CD4-positive, alpha-beta T cell treated with Interleukin-10 for 1 hour (primary cell): ENCODE data around the gene RHOBTB3.

Experiments used
- DNase-seq: peaks from one replicate; pipeline ENCODE4 v3.0.0-alpha.2; 2020

The RHOBTB3 gene

DNA sequence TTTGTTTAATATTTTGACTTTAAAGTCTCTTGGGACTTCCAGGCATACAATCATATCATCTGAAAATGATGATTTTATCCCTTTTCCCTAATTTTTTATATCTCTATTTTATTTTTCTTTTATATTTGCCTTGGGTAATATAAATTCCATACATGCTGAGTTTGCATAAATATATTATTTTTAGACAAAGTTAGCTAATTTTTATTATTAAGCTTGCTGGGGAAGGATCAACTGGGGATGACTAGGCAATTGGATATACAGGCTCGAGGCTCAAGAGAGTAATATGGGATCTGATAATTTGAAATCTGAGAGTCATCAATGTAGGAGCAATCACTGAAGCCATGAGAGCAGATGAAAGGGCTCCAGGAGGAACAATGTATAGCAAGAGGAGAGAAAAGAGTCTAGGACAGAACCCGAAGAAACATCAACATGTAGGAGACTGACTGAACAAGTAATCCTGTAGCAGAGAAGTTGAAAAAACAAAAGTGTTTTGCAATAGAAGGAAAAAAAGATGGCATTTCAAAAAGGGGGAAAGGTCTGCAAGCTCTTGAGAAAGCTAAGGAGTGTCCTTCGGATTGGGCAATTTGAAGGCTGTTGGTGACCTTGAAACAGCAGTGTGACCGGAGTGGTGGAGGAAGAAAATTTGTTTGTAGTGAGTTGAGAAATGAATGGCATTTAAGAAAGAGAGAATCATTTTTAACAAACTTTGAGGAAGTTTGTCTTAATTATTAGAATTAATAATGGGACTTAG, 17.0 kb upstream of the RHOBTB3 start:
- DNase-seq, result no peak

DNA sequence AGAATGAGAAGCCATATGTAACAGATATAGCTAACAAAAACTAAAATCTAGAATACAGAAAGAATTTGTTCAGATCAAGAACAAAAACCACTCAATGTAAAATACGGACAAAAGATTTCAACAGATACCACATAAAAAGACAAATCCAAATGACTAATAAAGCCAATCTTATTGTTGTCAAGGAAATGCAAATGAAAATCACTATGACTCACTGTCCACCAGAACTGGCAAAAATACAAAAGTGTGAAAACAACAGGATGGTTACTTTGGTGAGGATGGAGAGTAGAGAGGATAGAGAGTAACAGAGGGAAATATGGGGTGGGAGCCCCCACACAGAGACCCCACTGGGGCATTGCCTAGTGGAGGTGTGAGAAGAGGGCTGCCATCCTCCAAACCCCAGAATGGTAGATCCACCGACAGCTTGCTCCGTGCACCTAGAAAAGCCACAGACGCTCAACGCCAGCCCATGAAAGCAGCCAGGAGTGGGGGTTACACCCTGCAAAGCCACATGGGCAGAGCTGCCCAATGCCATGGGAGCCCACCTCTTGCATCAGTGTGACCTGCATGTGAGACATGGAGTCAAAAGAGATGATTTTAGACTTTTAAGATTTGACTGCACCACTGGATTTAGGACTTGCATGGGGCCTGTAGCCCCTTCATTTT, 15.2 kb upstream of the RHOBTB3 start:
- DNase-seq, result no peak

DNA sequence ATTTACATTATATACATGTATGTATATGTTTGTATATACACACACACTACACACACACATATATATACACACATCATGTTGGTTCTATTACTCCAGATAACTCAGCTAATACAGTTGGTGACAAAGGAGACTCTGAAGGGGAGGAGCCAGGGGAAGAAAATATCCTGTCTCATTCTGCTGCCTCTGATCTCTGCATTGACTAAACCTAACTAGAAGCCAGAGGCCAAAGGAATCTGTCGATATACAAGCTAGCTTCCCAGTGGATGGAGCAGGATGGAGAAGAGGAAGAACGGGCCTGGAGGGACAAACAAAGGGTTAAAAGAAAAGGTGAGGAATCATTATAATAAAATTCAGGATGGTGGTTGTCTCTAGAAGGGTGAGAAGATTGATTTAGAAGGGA, 13.7 kb upstream of the RHOBTB3 start:
- DNase-seq, result no peak

DNA sequence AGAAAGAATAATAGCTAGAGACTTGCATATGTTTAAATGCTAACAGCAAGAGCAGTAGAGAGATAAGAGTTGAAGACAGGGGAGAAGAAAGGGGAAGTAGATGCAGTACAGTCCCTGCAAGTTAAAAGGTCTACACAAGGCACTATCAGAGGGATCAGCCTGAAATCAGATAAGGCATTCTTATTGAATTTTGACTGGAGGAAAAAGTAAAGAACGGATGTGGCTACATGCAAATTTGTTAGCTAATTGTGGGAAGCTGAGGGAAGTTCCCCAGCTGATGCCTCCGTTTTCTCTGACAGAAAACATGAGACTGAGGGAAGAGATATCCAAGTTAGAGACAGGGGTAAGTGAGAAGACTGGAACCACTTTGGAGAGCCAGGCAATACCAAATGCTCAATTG, 12.9 kb upstream of the RHOBTB3 start:
- DNase-seq, result peak; percentile 54

DNA sequence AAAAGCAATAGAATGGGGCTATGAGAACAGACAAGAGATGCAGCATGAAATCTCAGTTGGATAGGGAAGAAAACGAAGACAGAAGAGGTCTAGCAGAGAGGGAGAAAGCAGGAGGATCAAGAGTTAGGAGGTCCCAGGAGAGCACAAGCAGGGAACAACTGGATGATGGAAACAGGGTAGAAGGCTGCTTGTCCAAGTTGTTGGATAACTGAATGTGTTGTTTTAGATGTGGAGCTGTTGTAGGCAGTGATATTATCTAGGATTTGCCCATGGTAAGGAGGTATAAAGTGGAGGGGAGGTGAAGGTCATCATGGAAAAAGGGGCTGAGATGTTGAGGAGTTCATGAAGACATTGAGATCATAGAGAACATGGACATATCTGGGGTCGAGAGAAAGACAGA, 12.4 kb upstream of the RHOBTB3 start:
- DNase-seq, result no peak

DNA sequence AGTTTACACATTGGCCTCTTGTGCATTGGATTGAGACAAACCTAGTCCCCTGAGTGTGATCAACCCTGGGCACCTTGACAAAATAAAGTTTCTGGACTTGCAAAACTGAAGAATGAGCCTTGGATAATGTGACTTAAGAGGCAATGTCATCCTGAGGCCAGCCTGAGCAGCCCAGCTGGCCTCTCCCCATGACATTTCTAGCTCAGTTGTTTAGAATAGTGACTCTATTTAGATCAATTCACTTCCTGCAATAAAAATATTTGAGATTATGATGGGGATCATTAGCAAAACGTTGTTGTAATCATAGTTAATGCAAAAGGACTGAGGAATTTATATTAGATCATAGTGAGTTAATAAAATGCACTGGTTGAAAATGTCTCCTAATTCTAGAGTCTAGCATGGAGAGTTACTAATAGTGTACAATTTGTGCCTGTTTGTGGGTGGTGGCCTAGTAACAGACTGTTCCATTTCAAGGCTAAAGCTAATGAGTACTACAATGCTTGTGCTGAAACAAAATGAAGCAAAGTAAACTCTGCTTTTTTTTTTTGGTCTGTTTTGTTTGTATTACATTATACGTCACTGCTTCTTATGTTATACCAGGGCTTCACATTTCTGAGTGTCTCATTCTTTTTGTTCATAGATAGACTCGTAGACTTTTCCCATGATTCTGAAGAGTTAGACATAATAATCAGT, 10.9 kb upstream of the RHOBTB3 start:
- no peak for DNase-seq

DNA sequence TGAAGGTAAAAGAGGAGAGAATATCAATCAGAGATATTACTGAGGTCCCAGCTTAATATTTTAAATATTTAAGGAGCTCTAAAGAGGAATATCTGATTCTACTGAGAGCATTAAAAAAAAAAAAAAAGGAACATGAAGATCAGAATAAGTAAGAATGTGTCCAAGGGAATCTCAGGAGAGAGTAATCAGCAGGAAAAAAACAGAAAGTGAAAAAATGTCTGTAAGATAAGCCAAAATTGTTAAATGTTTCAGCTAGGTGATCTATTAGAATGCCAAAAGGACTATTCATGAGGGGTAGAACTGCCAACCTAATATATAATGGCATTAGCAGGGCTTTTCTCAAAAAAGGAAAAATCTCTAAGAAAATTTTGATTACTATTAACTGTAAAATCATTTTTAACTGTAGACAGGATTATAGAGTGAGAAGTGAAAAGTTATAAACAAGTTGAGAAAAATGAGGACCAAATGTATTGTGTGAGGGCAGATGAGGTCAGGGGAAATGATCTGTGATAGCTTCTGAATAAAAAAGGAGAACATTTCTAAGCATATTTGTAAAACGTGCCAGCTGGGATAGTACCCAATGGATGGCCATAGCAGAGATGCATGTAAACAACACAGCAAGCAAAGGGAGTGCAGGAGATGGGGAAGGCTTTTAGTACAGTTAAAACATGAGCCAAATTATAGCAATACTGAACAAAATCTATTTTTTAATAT, 9.4 kb upstream of the RHOBTB3 start:
- DNase-seq, result no peak

DNA sequence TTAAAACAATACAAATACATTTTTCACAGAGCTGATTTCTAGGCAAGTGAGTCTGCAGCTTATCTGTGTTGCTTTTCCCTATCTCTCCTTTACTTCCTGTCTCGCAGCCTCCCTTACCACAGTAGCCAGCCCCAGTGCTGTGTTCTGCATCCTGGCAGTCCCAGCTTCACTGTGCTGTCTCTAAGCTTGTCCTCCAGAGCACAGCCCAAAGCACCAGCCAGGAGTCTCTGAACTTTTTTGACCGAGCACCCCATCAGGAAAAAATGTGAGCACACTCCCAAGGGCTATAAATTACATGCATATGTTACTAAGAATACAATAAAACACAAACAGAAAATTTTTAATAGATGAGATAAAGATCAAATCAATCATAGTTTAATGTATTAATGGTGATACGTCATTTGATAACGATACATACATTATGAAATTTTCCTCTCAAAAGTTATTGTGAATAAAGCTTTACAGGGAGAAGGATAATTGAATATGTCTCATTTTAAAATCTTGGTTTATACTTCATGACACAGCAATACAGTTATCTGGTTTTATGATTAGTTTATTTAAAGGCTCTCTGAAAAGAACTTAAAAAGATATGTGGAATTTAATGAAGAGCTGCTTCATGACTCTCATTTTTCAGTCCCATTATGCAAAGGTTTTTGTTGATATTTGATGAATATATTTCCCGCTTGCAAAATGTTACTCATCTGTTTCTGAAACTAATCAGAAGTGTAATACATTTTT, 7.3 kb upstream of the RHOBTB3 start:
- DNase-seq, result no peak

DNA sequence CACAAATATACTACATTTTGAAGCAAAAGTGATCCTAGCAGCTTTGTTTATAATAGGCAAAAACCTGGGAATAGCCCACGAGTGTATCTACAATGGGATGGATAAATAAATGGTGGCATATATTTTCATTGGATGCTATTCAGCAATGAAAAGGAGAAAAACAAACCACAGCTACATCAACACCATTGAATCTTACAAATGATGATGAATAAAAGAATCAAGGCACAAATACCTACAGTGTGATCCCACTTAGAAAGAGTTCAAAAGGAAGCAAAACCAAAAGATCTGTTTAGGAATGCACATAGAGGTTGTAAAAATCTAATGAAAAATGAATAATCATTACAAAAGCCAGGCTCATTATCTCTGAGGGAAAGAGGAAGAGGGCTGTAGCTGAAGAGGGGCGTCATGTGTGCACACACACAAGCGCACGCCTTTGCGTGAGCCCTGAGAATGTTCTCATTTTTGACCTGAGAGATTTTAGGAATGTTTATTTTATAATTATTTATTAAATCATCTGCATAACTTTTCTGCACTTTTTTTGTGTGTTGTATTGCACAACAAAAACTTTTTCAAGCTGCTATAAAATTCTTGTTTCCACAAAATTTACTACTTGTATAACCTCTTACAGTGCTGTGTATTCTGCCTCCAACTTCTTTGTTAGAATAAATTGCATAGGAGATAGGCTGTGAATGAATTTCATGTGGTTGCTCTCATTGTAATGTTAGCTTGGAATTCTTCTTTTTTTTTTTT, 5.9 kb upstream of the RHOBTB3 start:
- DNase-seq, result no peak

DNA sequence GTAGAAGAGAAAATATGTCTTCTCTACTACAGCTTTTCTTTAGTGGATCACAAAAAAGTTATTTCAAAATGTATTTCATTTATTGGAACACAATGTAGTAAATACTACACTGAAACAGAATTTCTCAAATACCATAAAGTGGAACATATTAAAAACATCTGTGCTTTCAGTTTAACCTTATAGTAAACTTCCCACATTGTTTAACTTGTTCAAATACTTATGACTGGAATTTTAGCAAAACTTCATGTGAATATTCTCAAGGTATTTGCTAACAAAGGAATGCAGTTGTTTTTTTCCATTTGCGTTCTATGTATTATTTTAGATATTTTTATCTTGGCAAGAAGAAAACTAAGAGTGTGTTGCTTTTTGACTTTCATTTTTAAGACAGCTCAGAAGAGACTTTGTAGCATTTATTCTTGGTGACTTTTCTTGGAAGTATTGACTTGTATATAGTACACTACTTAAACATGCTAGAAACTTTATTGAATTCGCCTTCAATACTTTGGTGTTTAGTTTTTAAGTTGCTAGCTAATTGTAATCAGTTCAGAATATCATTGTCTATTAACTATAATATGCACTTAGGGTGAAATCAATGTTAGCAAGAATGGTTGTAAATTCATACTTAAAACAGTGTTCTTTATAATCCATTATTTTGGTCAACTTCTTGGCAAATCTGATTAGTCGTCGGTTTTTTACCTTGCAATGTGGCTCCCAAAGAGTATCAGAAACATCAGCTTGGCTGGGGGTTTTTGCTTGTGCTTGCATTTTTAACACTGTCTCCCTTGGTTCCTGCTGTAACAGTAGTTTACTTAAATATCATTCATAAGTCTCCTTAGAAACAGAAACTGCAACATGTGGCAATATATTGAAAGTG, 5.0 kb upstream of the RHOBTB3 start:
- no peak for DNase-seq

DNA sequence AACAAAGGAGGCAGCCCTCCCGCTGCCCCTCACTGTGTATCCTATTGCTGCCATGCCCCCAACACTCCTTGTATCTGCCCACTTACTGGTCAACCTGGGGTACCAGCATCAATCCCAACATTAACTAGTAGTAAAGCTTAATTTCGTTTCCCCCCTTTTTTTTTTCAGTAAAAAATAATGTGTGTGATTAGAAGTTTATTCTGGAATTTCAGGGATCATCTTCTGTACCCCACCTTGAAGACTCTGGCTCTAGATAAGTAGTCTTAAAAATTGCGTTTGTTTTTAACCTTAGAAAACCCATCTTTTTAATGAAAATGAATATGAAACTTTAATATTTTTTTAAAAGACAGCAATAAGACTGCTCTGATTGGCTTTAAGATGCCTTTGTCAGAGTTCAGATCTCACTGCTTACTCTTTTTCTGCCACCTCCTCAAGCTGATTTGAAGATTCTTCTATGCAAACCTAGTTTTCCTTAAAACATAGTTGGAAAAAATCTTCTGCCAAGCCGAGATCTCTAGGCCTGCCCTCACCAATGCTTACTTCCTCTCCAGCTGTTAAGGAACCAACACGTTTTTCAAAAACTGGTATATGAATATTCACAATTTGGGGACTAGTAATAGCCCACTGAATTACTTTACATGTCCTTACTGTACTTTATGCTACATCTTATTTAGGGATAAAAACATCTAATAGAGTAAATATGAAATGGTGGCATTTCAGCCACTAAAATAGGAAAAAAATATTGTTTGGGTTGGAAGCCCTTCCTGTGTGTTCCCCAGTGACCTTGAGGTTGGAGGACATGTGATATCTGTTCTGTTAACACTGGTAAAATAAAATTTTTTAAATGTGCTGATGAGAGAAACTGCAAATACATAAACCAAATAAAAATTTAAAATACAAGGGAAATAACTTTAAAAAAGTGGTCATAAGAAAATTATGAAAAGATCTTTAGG, 4.0 kb upstream of the RHOBTB3 start:
- DNase-seq, result no peak

DNA sequence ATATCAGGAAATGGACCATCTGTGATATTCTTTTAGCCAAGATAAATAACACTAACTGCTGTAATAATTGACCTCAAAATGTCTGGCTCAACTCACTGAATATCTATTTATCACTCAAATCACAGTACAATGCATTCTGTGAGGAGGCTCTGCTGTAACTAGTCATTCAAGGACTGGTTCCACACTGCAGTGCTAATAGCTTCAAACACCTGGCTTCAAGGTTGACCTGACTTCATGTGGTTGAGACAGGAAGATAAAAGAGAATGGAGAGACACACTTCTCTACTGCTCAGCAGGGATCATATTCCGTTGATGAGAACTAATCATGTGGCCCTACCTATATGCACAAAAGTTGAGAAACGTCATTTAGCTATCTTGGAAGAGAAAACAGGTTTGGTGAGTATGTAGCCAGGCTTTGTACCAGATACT, 3.4 kb upstream of the RHOBTB3 start:
- no peak for DNase-seq

DNA sequence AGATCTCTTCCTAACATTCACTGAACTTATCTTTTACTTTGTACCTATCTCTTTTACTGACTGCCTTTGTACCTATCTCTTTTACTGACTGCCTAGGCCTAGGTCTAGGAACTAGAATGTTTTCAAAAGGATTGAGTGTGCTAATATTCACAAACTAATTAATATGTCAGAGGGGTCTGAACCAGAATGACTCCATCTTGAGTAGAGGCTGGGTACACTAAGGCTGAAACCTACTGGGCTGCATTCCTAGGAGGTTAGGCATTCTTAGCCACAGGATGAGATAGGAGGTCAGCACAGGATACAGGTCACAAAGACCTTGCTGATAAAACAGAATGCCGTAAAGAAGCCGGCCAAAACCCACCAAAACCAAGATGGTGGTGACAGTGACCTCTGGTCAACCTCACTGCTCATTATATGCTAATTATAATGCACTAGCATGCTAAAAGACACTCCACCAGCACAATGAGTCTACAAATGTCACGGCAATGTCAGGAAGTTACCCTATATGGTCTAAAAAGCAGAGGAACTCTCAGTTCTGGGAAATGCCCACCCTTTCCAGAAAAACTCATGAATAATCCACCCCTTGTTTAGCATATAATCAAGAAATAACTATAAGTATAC, 2.5 kb upstream of the RHOBTB3 start:
- no peak for DNase-seq

DNA sequence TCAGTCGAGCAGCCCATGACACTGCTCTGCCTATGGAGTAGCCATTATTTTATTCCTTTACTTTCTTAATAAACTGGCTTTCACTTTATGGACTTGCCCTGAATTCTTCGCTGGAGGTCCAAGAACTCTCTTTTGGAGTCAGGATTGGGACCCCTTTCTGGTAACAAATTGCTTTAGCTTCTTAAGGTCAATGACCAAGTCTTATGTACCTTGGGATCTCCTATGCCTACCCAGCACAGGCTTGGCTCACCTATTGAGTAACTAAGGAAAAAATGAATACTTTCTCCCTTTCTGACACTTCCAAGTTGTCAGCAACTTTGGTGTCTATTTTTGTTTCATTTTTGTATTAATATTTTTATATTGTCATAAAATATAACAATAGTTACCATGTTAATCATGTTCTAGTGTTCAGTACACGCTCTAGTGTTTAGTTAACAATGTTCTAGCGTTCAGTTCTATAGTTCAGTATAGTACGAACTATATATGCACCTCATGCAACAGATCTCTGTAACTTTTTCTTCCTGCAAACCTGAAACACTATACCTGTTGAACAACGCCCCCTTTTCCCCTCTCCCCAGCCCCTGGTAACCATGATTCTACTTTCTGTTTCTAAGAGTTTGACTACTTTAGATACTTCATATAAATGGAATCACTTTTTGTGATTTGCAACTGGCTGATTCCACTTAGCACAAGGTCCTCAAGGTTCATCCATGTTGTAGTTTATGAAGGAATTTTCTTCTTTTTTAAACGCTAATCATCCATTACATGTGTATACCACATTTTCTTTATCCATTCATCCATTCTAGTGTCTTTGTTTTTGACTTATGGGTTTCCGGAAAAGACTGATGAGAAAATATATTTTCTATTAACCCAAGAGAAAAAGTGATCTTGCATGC, 1.8 kb upstream of the RHOBTB3 start:
- no peak for DNase-seq

DNA sequence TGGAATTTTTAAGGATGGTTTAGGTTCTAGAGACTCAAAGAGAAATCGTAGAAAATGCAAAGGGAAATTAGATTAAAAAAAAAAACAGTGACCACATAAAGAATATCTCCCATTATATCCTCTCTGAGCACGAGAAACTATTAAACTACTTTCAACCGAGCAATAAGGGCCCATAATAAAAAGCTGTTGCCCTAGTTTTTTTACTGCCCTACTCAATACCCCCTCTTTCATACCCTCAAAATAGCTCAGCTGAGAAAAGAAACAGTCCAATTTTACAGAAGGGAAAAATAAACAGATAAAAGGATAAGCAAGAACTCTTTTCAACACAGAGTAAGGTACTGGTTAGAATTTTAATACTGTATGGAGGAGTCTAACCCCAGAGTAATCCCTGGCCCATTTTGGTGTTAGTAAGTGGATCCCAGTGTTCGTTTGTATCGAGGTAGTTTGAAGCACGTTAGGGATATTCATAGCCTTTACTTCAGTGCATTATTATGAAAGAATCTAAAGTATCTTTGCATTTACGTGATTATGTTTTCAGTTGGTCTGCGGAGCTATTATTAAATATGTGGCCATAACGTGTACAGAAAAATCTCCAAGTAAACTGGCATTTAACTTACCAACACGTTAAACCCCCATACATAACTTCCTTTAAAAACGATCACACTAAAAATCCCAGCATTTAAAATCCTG, 980 bp upstream of the RHOBTB3 start:
- DNase-seq, result no peak

DNA sequence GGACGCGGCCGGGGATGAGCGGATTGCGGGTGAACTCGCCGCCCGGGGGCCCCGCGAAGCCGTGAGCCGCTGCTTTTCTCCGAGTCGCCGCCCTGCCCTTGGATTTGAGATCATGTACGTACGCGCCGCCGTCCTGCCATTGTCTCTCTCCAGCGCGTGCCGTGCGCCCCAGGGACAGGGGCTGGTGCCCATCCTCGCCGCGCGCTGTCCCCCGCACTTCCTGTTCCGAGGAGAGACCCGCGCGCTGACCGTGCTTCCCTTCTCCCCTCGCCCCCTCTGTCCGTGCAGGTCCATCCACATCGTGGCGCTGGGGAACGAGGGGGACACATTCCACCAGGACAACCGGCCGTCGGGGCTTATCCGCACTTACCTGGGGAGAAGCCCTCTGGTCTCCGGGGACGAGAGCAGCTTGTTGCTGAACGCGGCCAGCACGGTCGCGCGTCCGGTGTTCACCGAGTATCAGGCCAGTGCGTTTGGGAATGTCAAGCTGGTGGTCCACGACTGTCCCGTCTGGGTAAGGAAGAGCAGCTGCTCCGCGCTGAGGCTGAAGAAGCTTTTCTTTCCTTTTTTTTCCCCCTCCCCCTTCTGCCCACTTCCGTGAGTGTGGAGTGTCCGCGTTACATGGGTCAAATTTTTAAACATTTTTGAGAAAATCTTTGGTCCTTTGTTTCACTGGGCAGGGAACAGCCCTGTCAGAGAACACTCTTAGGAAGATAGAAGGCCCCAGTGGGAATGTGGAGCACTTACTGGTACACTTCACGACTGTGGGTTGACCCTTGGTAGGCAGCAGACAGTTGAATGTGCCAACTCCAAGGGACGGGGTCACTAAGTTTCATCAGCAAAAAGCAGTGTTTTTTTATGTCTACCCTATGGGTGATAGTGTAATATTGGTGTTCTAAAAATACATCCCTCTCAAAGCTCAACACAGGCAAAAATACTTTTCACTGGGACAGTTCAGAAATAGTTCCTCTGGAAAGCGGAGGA, 727 bp downstream of the RHOBTB3 start:
- peak; percentile 16 for DNase-seq
